HG02840 (cell line): ENCODE results near the gene DAPK1.

Experiments
- ATAC-seq: cut with Tn5 transposase; IDR thresholded peaks from one replicate; pipeline ENCODE4 v1.9.1; 2021; ENCODE audit warnings: mild to moderate bottlenecking, moderate library complexity, moderate number of reproducible peaks; ENCODE audit not compliant: unreplicated experiment, low FRiP score

DAPK1 gene

GRCh38 chr9:87609002-87609401 is 111.3 kb downstream of the DAPK1 start:
- ATAC-seq, result no peak

- no peak for ATAC-seq
Measured at GRCh38 chr9:87609486-87609885, 111.8 kb downstream of the DAPK1 start.

GRCh38 chr9:87610200-87611155 is 112.8 kb downstream of the DAPK1 start:
- no peak for ATAC-seq

GRCh38 chr9:87611776-87612175 is 114.1 kb downstream of the DAPK1 start:
- ATAC-seq, result no peak

GRCh38 chr9:87612536-87612935 is 114.9 kb downstream of the DAPK1 start:
- no peak for ATAC-seq

- ATAC-seq, result no peak
Measured at GRCh38 chr9:87613265-87614111, 115.8 kb downstream of the DAPK1 start.

- ATAC-seq, result no peak
Measured at GRCh38 chr9:87614397-87614796, 116.7 kb downstream of the DAPK1 start.

- no peak for ATAC-seq
Measured at GRCh38 chr9:87615136-87615535, 117.5 kb downstream of the DAPK1 start.

- no peak for ATAC-seq
Measured at GRCh38 chr9:87615547-87616148, 118.0 kb downstream of the DAPK1 start.

- no peak for ATAC-seq
Measured at GRCh38 chr9:87618226-87618625, 120.6 kb downstream of the DAPK1 start.

- no peak for ATAC-seq
Measured at GRCh38 chr9:87618931-87619330, 121.3 kb downstream of the DAPK1 start.

GRCh38 chr9:87619346-87619745 is 121.7 kb downstream of the DAPK1 start:
- ATAC-seq, result no peak

GRCh38 chr9:87620731-87621322 is 123.2 kb downstream of the DAPK1 start:
- ATAC-seq, result no peak

- no peak for ATAC-seq
Measured at GRCh38 chr9:87622098-87622497, 124.4 kb downstream of the DAPK1 start.

GRCh38 chr9:87622923-87623322 is 125.3 kb downstream of the DAPK1 start:
- ATAC-seq, result no peak

- no peak for ATAC-seq
Measured at GRCh38 chr9:87628346-87628745, 130.7 kb downstream of the DAPK1 start.

- no peak for ATAC-seq
Measured at GRCh38 chr9:87629104-87629503, 131.4 kb downstream of the DAPK1 start.

GRCh38 chr9:87630266-87630665 is 132.6 kb downstream of the DAPK1 start:
- no peak for ATAC-seq

GRCh38 chr9:87630846-87631245 is 133.2 kb downstream of the DAPK1 start:
- ATAC-seq, result no peak

GRCh38 chr9:87635656-87636501 is 138.2 kb downstream of the DAPK1 start:
- ATAC-seq, result no peak
